Activated CD4-positive, alpha-beta T cell treated with anti-CD3 and anti-CD28 coated beads, Interleukin-2, amount 10 ng/mL, durations not matched to agents 7 days and 5 days (primary cell): ENCODE measurements around the gene TFPI. TPM values are rescaled to one million over a fixed set of nuclear protein-coding genes. Genes with fewer than 3 reads are reported as not detected.

Source experiments
- CTCF ChIA-PET: fragments of 350-600 bp; sonication (Branson Sonifier 250); formaldehyde crosslinking; loops from one replicate; lab custom pipeline; 2021; ENCODE audit warnings: antibody characterized with exemption; lab: Charles Lee
- POLR2A ChIA-PET: fragments of 350-600 bp; sonication (Branson Sonifier 250); formaldehyde crosslinking; loops from one replicate; lab custom pipeline; 2021; ENCODE audit warnings: antibody characterized with exemption; lab: Charles Lee
- DNase-seq: peaks from one replicate; pipeline ENCODE4 v3.0.0-alpha.2; 2020
- H3K27ac Mint-ChIP-seq: one replicate; pipeline ENCODE4 v1.8.0; 2021; ENCODE audit warnings: mild to moderate bottlenecking, moderate library complexity, mixed read lengths
- H3K27me3 Mint-ChIP-seq: one replicate; pipeline ENCODE4 v1.8.0; 2021; ENCODE audit warnings: mixed read lengths
- H3K36me3 Mint-ChIP-seq: one replicate; pipeline ENCODE4 v1.8.0; 2021; ENCODE audit warnings: low read depth, mixed read lengths
- H3K4me1 Mint-ChIP-seq: one replicate; pipeline ENCODE4 v1.8.0; 2021; ENCODE audit warnings: mixed read lengths
- H3K4me3 Mint-ChIP-seq: one replicate; pipeline ENCODE4 v1.8.0; 2021; ENCODE audit warnings: mild to moderate bottlenecking, moderate library complexity, mixed read lengths
- H3K9me3 Mint-ChIP-seq: one replicate; pipeline ENCODE4 v1.8.0; 2021; ENCODE audit warnings: mixed read lengths
- total RNA-seq, 2 experiments: library from RNA; stranded (reverse); gene quantifications; one replicate each; pipeline ENCODE4 v1.2.3, GENCODE V29; 2021

TFPI gene
- not detected for total RNA-seq

DNA sequence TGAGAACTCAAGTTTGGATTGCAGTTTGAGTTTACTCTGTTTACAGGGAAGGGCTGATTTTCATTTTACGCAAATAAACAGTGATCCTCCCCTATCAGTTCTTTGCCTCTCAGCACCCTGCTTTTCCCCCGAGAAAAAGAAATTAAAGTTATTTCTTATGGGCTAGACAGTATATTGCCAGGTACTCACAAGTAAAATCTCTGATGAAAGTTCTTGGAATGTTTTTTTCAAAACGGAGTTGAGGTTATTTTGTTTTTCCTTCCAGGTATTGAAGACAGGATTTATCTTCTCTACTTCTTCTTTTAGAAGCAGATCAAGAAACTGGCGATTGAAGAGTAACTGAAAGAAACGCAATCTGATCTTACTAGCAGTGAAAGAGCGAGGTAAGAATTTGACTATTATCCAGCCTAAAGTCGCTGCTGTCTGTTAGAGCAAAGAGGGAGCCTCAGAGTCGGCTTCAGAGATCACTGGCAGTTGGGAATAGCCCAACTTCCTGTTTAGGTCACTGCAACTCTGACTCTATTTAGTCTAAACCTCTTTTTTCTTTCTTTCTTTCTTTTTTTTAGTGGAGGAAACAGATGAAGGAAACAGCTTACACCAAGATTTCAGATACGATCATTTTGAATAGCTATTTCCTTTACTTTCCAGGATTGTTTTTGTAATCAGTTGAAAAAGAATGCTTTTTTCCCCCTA lies at the start of gene TFPI:
Gene TFPI (minus strand): TSS at position 425 of the 693 bp plus-strand sequence. CDS start 50,667 bp downstream, outside the sequence.
- POLR2A ChIA-PET, result no interaction called here
- no peaks in the 10 kb centered on the region for H3K36me3 Mint-ChIP-seq
- peak within 1 kb of the TSS; percentile 28 for H3K4me3 Mint-ChIP-seq
- DNase-seq, result no peak
- H3K27ac Mint-ChIP-seq, result no peak within 1 kb of the TSS
- H3K27me3 Mint-ChIP-seq, result peaks cover 8% of the 10 kb centered on the region
- peaks cover 8% of the 10 kb centered on the region for H3K4me1 Mint-ChIP-seq
- H3K9me3 Mint-ChIP-seq, result no peaks in the 10 kb centered on the region
- CTCF ChIA-PET, result no interaction called here

DNA sequence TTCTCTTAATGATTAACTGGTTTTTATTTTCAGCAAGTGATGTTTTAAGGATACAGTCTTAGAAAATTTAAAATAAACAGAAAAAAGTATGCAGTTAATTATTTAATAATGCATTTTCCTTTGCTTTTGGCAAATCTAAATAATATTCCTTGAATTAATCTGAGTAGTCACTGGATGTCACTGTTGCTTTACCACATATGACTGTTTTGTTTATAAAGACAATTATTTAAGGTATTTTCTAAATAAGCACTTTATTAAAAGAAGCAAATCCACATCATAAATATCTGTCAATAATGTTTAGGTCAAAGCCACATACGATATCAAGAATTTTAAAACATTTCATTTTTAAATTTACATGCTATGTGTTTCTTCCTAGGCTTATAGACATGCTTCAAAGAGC lies 40.6 kb upstream of the TFPI start:
- ChIA-PET POLR2A (no interaction called here), CTCF (no interaction called here)
- no peaks in the 10 kb centered on the region for H3K9me3 Mint-ChIP-seq
- H3K27ac Mint-ChIP-seq, result no peak overlapping the region
- H3K4me3 Mint-ChIP-seq, result no peak overlapping the region
- H3K36me3 Mint-ChIP-seq, result no peaks in the 10 kb centered on the region
- H3K27me3 Mint-ChIP-seq, result peaks cover 2% of the 10 kb centered on the region
- DNase-seq, result no peak
- no peaks in the 10 kb centered on the region for H3K4me1 Mint-ChIP-seq

DNA sequence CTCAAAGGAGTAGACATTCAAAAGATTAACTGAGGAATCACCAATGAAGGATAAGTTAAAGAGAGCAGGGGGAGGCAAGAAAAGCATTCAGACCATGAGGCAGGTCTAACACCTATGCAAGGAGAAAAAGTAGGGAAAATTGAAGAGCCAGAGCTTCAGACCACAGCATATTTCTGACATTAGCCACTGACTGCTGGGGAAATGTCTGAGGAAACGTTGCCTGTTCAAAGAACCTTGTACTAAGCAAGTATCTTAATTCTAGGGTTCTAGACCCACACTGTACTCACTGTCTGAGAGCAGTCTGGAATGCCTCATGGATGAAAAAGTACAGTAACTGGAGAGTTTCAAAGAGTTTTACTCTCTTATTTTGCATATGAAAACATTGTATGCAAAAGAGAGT lies 39.5 kb upstream of the TFPI start:
- Mint-ChIP-seq H3K4me1 (no peaks in the 10 kb centered on the region), H3K9me3 (peaks cover 2% of the 10 kb centered on the region), H3K4me3 (no peak overlapping the region), H3K27ac (no peak overlapping the region), H3K36me3 (no peaks in the 10 kb centered on the region), H3K27me3 (peaks cover 2% of the 10 kb centered on the region)
- POLR2A ChIA-PET, result no interaction called here
- CTCF ChIA-PET, result no interaction called here
- DNase-seq, result no peak

DNA sequence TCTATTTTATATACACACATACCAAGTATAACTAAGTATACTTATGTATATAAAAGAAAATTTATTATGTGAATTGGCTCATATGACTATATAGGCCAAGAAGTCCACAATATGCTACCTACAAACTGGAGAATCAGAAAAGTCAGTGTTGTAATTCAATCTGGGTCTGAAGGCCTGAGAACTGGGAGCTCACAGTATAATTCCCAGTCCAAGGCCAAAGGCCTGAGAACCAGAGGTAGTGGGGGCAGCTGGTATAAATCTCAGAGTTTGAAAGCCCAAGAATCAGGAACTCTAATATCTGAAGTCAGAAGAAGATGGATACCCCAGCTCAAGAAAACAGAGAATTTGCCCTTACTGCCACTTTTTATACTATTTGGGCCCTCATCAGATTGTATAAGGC lies 38.9 kb upstream of the TFPI start:
- Mint-ChIP-seq H3K27ac (no peak overlapping the region), H3K36me3 (no peaks in the 10 kb centered on the region), H3K4me3 (no peak overlapping the region), H3K9me3 (peaks cover 2% of the 10 kb centered on the region), H3K27me3 (peaks cover 2% of the 10 kb centered on the region), H3K4me1 (no peaks in the 10 kb centered on the region)
- CTCF ChIA-PET, result no interaction called here
- POLR2A ChIA-PET, result no interaction called here
- DNase-seq, result no peak

DNA sequence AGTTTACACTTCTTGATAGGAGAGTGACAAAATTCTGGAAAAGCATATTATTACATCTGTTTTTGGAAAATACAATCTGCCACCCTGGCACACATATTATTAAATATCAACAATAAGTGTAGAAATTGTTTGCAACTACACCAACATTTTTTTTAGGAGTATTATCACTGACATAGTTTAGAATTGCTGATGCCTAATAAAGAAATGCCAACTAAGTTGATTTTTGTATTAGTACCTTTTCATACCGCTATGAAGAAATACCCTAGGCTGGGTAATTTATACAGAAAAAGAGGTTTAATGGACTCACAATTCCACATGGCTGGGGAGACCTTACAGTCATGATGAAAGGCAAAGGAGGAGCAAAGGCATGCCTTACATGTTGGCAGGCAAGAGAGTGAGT lies 35.9 kb upstream of the TFPI start:
- H3K9me3 Mint-ChIP-seq, result peaks cover 8% of the 10 kb centered on the region
- no peak for DNase-seq
- CTCF ChIA-PET, result no interaction called here

DNA sequence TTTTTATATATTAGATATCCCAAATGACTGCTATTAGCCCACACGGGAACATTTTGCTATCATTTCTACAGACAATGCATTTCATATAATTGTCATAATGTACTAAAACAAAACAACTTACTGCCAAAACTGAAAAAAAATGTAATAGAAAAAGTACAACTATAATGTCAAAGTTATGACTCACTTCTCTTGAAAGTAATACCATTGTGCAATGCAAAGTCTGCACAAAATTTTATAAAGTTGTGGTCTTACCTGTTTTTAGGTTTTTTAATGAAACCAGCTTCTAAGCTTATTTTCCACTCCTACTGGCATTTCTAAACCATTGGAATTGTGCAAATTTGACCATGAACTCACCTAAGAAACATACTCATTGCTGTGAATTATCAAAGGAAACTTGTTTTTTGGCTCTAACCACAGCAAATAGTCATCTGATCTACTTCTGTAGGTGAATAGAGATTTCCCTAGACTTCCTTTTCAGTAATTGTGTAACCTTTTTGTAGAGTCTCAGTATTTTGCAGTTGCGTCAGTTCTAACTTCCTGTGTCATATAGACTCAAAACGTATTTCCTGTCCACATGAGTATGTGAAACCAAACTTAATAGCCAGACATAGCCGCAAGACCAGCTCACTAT lies 31.9 kb upstream of the TFPI start:
- no peak for DNase-seq
- Mint-ChIP-seq H3K9me3 (peaks cover 8% of the 10 kb centered on the region), H3K27me3 (peaks cover 7% of the 10 kb centered on the region), H3K36me3 (no peaks in the 10 kb centered on the region), H3K27ac (peak overlapping the region; percentile 60), H3K4me3 (no peak overlapping the region), H3K4me1 (peaks cover 11% of the 10 kb centered on the region)
- ChIA-PET POLR2A (no interaction called here), CTCF (interaction anchor here (0.9 kb wide), 1 partner anchor 86 kb away, joined by 3 read pairs; no protein-coding TSS in a partner anchor)

More for the DNA sequence above, 35.9 kb upstream of the TFPI start:
- Mint-ChIP-seq H3K4me1 (peaks cover 8% of the 10 kb centered on the region), H3K36me3 (no peaks in the 10 kb centered on the region), H3K4me3 (no peak overlapping the region), H3K27ac (no peak overlapping the region), H3K27me3 (peaks cover 2% of the 10 kb centered on the region)
- POLR2A ChIA-PET, result no interaction called here

DNA sequence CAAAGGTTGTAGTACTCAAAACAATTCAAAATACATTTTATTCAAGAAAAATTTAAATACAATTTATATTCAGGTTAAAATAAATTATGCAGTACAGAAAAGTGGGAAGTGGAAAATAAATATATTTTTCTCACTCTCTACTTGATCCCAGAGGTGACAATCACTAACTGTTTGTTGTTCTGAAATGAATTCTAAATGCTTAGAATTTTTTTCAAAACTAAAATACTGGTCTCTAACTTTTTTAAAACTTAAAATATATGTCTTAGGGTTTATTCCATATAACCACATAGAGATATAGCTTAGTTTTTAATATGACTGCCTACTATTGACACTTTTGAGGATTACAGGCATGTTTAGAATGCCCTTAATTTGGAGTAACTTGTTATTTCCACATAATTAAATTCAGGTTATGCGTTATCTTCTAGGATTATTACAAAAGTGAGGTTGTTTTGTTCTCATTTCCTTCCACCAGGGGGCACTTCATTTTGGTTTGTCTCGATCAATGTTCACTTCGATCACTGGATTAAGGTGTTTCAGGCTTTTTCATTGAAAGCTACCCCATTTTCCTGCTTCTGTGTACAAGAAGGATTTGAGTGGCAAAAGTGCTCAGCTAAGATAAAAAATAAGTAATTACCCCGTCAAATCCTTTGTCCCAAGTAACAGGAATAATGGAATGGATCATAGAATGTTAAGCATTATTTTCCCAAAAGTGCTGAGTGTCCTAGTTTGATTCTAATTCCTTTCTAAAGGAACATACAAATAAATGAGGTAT lies 27.1 kb upstream of the TFPI start:
- peak; percentile 52 for DNase-seq
- H3K4me3 Mint-ChIP-seq, result no peak overlapping the region
- no peak overlapping the region for H3K27ac Mint-ChIP-seq
- peaks cover 6% of the 10 kb centered on the region for H3K4me1 Mint-ChIP-seq
- H3K36me3 Mint-ChIP-seq, result no peaks in the 10 kb centered on the region
- H3K9me3 Mint-ChIP-seq, result peaks cover 2% of the 10 kb centered on the region
- CTCF ChIA-PET, result interaction anchor here (0.5 to 1.0 kb wide), 5 partner anchors 80 to 1698 kb away, joined by 3 to 5 read pairs (median 3); no protein-coding TSS in a partner anchor
- POLR2A ChIA-PET, result no interaction called here
- H3K27me3 Mint-ChIP-seq, result peaks cover 5% of the 10 kb centered on the region

DNA sequence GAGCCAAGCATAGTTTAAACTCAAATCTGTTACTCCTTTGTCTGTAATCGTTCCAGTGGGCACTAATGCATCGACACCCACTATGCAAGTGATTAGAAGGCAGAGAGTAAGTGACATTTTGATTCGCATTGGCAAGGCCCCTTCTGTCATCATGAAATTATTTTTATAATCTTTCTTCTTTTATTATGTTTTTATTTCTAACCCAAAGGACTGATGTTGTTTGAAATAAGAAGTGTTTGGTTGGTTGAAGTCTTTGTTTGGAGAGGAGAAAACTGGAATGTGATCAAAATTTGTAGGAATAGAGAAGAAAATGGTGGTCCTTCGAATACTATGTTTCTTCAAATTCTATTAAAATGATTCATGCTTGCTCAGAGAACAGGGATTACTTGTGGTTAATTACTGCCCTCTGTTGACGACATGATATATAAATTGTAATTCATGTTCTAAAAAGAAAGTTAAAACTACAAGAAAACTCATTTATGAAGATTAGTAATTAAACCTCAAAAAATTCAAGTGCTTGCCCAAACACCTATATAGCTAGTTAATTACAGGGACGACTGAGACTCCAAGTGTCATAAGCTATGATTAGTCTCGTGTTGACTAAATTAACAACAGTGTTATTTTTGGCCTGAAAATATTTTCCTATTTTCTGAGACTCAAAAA lies 26.4 kb upstream of the TFPI start:
- no peaks in the 10 kb centered on the region for H3K9me3 Mint-ChIP-seq

DNA sequence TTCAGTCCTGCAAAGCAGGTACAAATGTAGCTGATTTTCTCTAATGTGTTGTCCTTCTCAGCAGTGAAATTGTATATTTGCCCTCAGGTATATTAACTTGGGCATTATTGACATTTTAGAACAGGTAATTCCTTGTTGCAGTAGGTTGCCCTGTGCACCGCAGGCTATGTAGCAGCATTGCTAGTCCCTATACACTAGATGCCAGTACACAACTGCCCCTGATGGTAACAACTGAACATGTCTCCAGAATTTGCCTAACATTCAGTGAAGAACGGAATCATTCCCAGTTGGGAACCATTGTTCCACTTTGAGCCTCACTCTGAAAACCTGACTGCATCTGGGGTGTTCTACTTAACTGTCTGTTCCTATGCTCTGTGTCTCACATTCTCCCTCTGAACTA lies 23.1 kb upstream of the TFPI start:
- no peaks in the 10 kb centered on the region for H3K9me3 Mint-ChIP-seq
- no peaks in the 10 kb centered on the region for H3K36me3 Mint-ChIP-seq
- ChIA-PET CTCF (interaction anchor here (1.1 kb wide), 1 partner anchor 10 kb away, joined by 3 read pairs; no protein-coding TSS in a partner anchor), POLR2A (no interaction called here)
- H3K27ac Mint-ChIP-seq, result no peak overlapping the region
- DNase-seq, result no peak
- H3K4me3 Mint-ChIP-seq, result no peak overlapping the region
- H3K27me3 Mint-ChIP-seq, result no peaks in the 10 kb centered on the region
- peaks cover 3% of the 10 kb centered on the region for H3K4me1 Mint-ChIP-seq

More for the DNA sequence above, 26.4 kb upstream of the TFPI start:
- Mint-ChIP-seq H3K27ac (no peak overlapping the region), H3K27me3 (peaks cover 5% of the 10 kb centered on the region), H3K4me1 (peaks cover 3% of the 10 kb centered on the region), H3K4me3 (no peak overlapping the region), H3K36me3 (no peaks in the 10 kb centered on the region)
- no peak for DNase-seq
- CTCF ChIA-PET, result interaction anchor here (0.6 to 1.0 kb wide), 2 partner anchors 79 to 263 kb away, joined by 3 read pairs; no protein-coding TSS in a partner anchor
- POLR2A ChIA-PET, result no interaction called here

DNA sequence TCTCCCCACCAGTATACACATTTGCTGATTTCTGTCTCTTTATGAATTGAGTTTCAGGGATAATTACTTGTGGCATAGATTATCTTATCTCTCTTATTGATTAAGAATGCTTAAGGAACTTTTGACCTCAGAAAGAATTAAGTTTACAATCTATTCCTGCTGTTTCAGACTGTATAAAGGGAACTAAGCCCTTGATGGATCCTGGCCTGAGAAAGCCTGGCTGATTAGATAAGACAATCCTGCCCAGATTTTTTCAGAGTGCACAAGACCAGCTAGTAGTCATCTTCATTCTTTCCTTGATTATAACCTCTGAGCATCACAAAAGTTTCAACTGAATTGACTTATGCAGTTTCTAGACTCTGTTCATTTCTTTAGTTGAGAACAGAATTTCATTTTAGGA lies 22.7 kb upstream of the TFPI start:
- no peaks in the 10 kb centered on the region for H3K36me3 Mint-ChIP-seq
- ChIA-PET CTCF (interaction anchor here (1.1 kb wide), 1 partner anchor 10 kb away, joined by 3 read pairs; no protein-coding TSS in a partner anchor), POLR2A (no interaction called here)
- H3K9me3 Mint-ChIP-seq, result no peaks in the 10 kb centered on the region
- peaks cover 3% of the 10 kb centered on the region for H3K4me1 Mint-ChIP-seq
- no peak for DNase-seq
- no peaks in the 10 kb centered on the region for H3K27me3 Mint-ChIP-seq
- no peak overlapping the region for H3K4me3 Mint-ChIP-seq
- no peak overlapping the region for H3K27ac Mint-ChIP-seq

DNA sequence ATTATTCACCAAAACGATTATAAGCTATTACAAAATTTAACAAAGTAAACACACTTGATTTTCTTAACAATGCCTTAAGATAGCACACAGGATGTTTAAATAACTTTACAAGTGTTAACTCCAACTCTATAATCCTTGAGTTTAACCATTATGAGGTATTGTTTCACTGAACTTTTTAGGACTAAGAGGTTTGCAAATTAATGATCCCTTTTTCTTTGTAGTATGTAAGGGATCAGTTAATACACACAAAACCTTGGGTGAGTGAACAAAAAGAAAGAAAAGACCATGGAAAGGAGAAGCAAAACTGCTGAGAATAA lies 21.5 kb upstream of the TFPI start:
- no peaks in the 10 kb centered on the region for H3K9me3 Mint-ChIP-seq
- no peaks in the 10 kb centered on the region for H3K27me3 Mint-ChIP-seq
- DNase-seq, result no peak
- no peak overlapping the region for H3K27ac Mint-ChIP-seq
- ChIA-PET CTCF (no interaction called here), POLR2A (no interaction called here)
- no peaks in the 10 kb centered on the region for H3K36me3 Mint-ChIP-seq
- H3K4me3 Mint-ChIP-seq, result no peak overlapping the region
- H3K4me1 Mint-ChIP-seq, result no peaks in the 10 kb centered on the region

DNA sequence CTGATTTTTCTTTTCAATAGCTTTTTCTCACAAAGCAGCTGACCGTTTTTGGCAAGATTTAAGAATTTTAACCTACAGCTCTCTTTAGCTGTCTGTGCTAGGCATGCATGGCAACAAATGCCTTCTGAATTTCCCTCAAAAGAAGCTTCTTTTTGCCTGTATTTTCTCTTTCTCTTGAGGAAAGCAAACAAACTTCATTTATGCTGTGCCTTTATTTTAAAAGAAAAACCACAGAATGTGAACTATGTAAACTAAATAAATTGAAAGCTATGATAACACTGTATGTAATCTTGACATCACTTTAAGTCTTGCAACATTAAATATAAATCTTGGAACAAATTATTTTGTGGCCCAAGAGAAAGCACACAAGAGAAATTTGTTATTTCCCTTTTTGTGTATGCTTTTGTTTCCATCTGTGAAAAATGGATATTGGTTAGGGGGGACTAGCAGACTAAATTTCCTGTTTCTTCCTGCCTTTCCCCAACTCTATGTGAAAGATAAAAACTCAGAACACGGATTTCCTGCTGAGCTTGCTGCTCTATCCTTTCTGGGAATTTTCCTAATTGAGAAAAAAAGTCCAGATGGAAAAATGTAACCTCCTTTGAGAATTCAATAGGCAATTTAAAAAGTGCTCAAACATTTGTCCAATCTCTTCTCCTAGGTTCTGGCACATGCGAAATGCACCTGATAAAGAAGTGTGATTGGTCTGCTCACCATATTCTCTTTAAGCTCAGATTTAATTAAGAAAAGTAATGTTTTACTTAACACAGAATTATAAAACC lies 20.9 kb upstream of the TFPI start:
- Mint-ChIP-seq H3K36me3 (no peaks in the 10 kb centered on the region), H3K27me3 (no peaks in the 10 kb centered on the region), H3K4me1 (no peaks in the 10 kb centered on the region), H3K27ac (no peak overlapping the region), H3K9me3 (no peaks in the 10 kb centered on the region), H3K4me3 (no peak overlapping the region)
- POLR2A ChIA-PET, result no interaction called here
- CTCF ChIA-PET, result no interaction called here
- no peak for DNase-seq
